HCT116 (cell line): ENCODE measurements around the gene MAP2K6. TPM values are rescaled to one million over a fixed set of nuclear protein-coding genes. Genes with fewer than 3 reads are reported as not detected.

Source experiments
- ATAC-seq: fragments of 200-7000 bp; cut with Tn5 transposase; 2 replicates; pipeline ENCODE4 v1.9.1; 2020; ENCODE audit warnings: mild to moderate bottlenecking, moderate library complexity
- BruUV-seq: library from RNA; stranded (reverse); fragments of 400-500 nt; replicated peaks from 2 replicates; lab custom pipeline; 2021; lab: Mats Ljungman, UMichigan
- CTCF ChIA-PET: fragments of 300-600 bp; sonication (Branson Sonifier 250); formaldehyde crosslinking; loops from one replicate; lab custom pipeline; 2021; ENCODE audit warnings: antibody characterized with exemption; lab: Charles Lee
- POLR2A ChIA-PET: fragments of 300-600, 350-600 bp; sonication (Branson Sonifier 250); formaldehyde crosslinking; loops from one replicate; lab custom pipeline; 2021; ENCODE audit warnings: antibody characterized with exemption; lab: Charles Lee
- RAD21 ChIA-PET, 2 experiments: fragments of 300-600 bp; sonication (Branson Sonifier 250); formaldehyde crosslinking; loops; one replicate each; lab custom pipeline; 2023; ENCODE audit warnings: low total read pairs in 2 of 2; ENCODE audit not compliant: uncharacterized antibody in 2 of 2, unreplicated experiment in 2 of 2, low non-redundant PET in 1 of 2; lab: Charles Lee
- DNase-seq: peaks from one replicate; pipeline ENCODE4 v3.0.0-alpha.2; 2010; ENCODE audit warnings: low read depth, low spot score
- H2AFZ ChIP-seq: fragments of 200-600 bp; shearing (Covaris generic), sonication (generic); 2 replicates; pipeline ENCODE4 v1.6.1; 2017; ENCODE audit warnings: low read depth, mixed run types, mixed read lengths, antibody characterized with exemption, low read length; ENCODE audit not compliant: poor library complexity, severe bottlenecking
- H3K27ac ChIP-seq: 2 replicates; pipeline ENCODE4 v1.5.1; 2012; ENCODE audit warnings: low read depth, low read length
- H3K27me3 ChIP-seq: fragments of 200-600 bp; sonication (generic); 2 replicates; pipeline ENCODE4 v1.6.1; 2016; ENCODE audit warnings: mixed run types, low read length, mixed read lengths; ENCODE audit not compliant: insufficient read depth
- H3K36me3 ChIP-seq, 2 experiments: fragments of 200-500 bp in 1 of 2; fragments of 200-600 bp in 1 of 2; sonication (Bioruptor generic) in 1 of 2; sonication (generic) in 1 of 2; 2 replicates each; pipeline versions ENCODE4 v1.5.1 to v1.6.1; 2014 to 2016; ENCODE audit warnings: low read length in 2 of 2, inconsistent platforms in 1 of 2, mixed read lengths in 1 of 2, mixed run types in 1 of 2; ENCODE audit not compliant: insufficient read depth in 2 of 2, control insufficient read depth in 1 of 2
- H3K4me1 ChIP-seq, 2 experiments: fragments of 200-600 bp in 1 of 2; sonication (generic) in 1 of 2; 2 replicates each; pipeline versions ENCODE4 v1.5.1 to v1.6.1; 2012 to 2017; ENCODE audit warnings: low read length in 2 of 2, inconsistent platforms in 1 of 2, mild to moderate bottlenecking in 1 of 2, mixed read lengths in 1 of 2, mixed run types in 1 of 2, moderate library complexity in 1 of 2; ENCODE audit not compliant: insufficient read depth in 2 of 2, control insufficient read depth in 1 of 2
- H3K4me2 ChIP-seq: fragments of 200-600 bp; sonication (generic); 2 replicates; pipeline ENCODE4 v1.6.1; 2017; ENCODE audit warnings: mixed run types, low read length, mixed read lengths
- H3K4me3 ChIP-seq, 2 experiments: fragments of 200-600 bp in 1 of 2; sonication (generic) in 1 of 2; replicated peaks in 1 of 2; 2 replicates each; pipeline ENCODE4 v1.5.1; 2011 to 2016; ENCODE audit warnings: low read length in 2 of 2, control low read depth in 1 of 2, low read depth in 1 of 2, mild to moderate bottlenecking in 1 of 2, mixed read lengths in 1 of 2, mixed run types in 1 of 2
- H3K79me2 ChIP-seq: fragments of 200-600 bp; sonication (generic); 2 replicates; pipeline ENCODE4 v1.6.1; 2017; ENCODE audit warnings: mild to moderate bottlenecking, mixed run types, low read length, moderate library complexity, mixed read lengths; ENCODE audit not compliant: insufficient read depth
- H3K9ac ChIP-seq: fragments of 200-600 bp; sonication (generic); 2 replicates; pipeline ENCODE4 v1.6.1; 2016; ENCODE audit warnings: low read length, mixed read lengths
- H3K9me2 ChIP-seq: fragments of 200-600 bp; sonication (generic), shearing (Covaris generic); 2 replicates; pipeline ENCODE4 v1.6.1; 2017; ENCODE audit warnings: mixed run types, mild to moderate bottlenecking, moderate library complexity; ENCODE audit not compliant: insufficient read depth
- H3K9me3 ChIP-seq, 2 experiments: fragments of 200-500 bp in 1 of 2; fragments of 200-600 bp in 1 of 2; sonication (Bioruptor generic) in 1 of 2; sonication (generic) in 1 of 2; 2 replicates each; pipeline ENCODE4 v1.6.1; 2014 to 2017; ENCODE audit warnings: low read length in 2 of 2, mixed read lengths in 2 of 2, inconsistent platforms in 1 of 2, low read depth in 1 of 2, mild to moderate bottlenecking in 1 of 2, mixed run types in 1 of 2, moderate library complexity in 1 of 2; ENCODE audit not compliant: control insufficient read depth in 1 of 2, insufficient read depth in 1 of 2
- H4K20me1 ChIP-seq: fragments of 200-600 bp; sonication (generic), shearing (Covaris generic); 2 replicates; pipeline ENCODE4 v1.6.1; 2017; ENCODE audit warnings: mixed run types, mild to moderate bottlenecking, moderate library complexity; ENCODE audit not compliant: insufficient read depth
- CBX3 ChIP-seq: IDR thresholded peaks from 2 replicates; pipeline ENCODE4 v1.6.1; 2012; ENCODE audit warnings: low read depth
- MAX ChIP-seq: IDR thresholded peaks from 2 replicates; pipeline ENCODE4 v1.6.1; 2012
- POLR2A ChIP-seq: IDR thresholded peaks from 2 replicates; pipeline ENCODE4 v1.7.0; 2011; ENCODE audit warnings: borderline replicate concordance; ENCODE audit not compliant: insufficient read depth, insufficient read length; ENCODE audit errors: extremely low read depth
- POLR2AphosphoS5 ChIP-seq: IDR thresholded peaks from 2 replicates; pipeline ENCODE4 v1.6.1; 2011; ENCODE audit warnings: mild to moderate bottlenecking, low read depth, low read length, moderate library complexity
- RAD21 ChIP-seq: IDR thresholded peaks from 2 replicates; pipeline ENCODE4 v1.6.1; 2012; ENCODE audit warnings: low read depth, mild to moderate bottlenecking
- REST ChIP-seq: IDR thresholded peaks from 2 replicates; pipeline ENCODE4 v1.6.1; 2012; ENCODE audit warnings: low read depth
- SP1 ChIP-seq: IDR thresholded peaks from 2 replicates; pipeline ENCODE4 v1.6.1; 2012; ENCODE audit warnings: low read depth
- intact Hi-C: fragments of 100-400 bp; cut with micrococcal nuclease; formaldehyde crosslinking; loops from 2 replicates; pipeline ENCODE4 v1.10.0; 2022
- total RNA-seq: library from RNA; stranded (reverse); gene quantifications from one replicate; pipeline ENCODE4 v1.2.1, GENCODE V29; 2021; ENCODE audit not compliant: unreplicated experiment

MAP2K6 gene
- total RNA-seq, 1 experiment from 2014 or later, result 0.22 TPM

- H3K36me3 ChIP-seq, result no peaks in the 10 kb centered on the region
- CTCF ChIA-PET, result no interaction called here
- ATAC-seq, result no peak
- POLR2A ChIA-PET, result no interaction called here
- TF ChIP-seq POLR2AphosphoS5, result no peak
- TF ChIP-seq MAX, result no peak
- no peak for TF ChIP-seq SP1
- TF ChIP-seq POLR2A, result no peak
- TF ChIP-seq, all 23 proteins: peak for 0
- RAD21 ChIA-PET, result no interaction called here
- Histone ChIP-seq H3K9me2 (no peaks in the 10 kb centered on the region), H3K4me1 (no peaks in the 10 kb centered on the region), H3K9ac (no peak overlapping the region), H3K4me3 (no peak overlapping the region), H3K27ac (no peak overlapping the region), H3K27me3 (no peaks in the 10 kb centered on the region), H3K9me3 (no peaks in the 10 kb centered on the region), H3K4me2 (no peak overlapping the region), H3K79me2 (no peaks in the 10 kb centered on the region), H2AFZ (no peak overlapping the region), H4K20me1 (no peaks in the 10 kb centered on the region)
- DNase-seq, result no peak
- no TSS peak for BruUV-seq
- intact Hi-C loops, result no loop called here
Measured at GRCh38 chr17:69415431-69415830, 934 bp downstream of the MAP2K6 start.

- Histone ChIP-seq H3K79me2 (no peaks in the 10 kb centered on the region), H3K27me3 (no peaks in the 10 kb centered on the region), H3K4me3 (no peak overlapping the region), H4K20me1 (no peaks in the 10 kb centered on the region), H3K4me1 (no peaks in the 10 kb centered on the region), H2AFZ (no peak overlapping the region), H3K27ac (no peak overlapping the region), H3K4me2 (no peak overlapping the region), H3K36me3 (no peaks in the 10 kb centered on the region), H3K9me3 (no peaks in the 10 kb centered on the region), H3K9me2 (no peaks in the 10 kb centered on the region), H3K9ac (no peak overlapping the region)
- ChIA-PET RAD21 (no interaction called here), POLR2A (no interaction called here), CTCF (no interaction called here)
- intact Hi-C loops, result no loop called here
- ATAC-seq (no peak), DNase-seq (no peak)
- no peak for TF ChIP-seq POLR2AphosphoS5
- no peak for TF ChIP-seq SP1
- no peak for TF ChIP-seq REST
- no peak for TF ChIP-seq CBX3
- no peak for TF ChIP-seq RAD21
- BruUV-seq, result no TSS peak
Measured at GRCh38 chr17:69417545-69418483, 3.3 kb downstream of the MAP2K6 start.
